Jurkat, Clone E6-1 (cell line): ENCODE data around the gene ZNF775.

Experiments used
- DNase-seq: peaks from one replicate; pipeline ENCODE4 v3.0.0-alpha.2; 2011; ENCODE audit warnings: low read depth, low spot score
- H3K4me3 ChIP-seq: 2 replicates; pipeline ENCODE4 v1.5.1; 2011; ENCODE audit warnings: mild to moderate bottlenecking, low read length, control low read depth, moderate library complexity

ZNF775 gene

GRCh38 chr7:150365673-150366398 is 13.3 kb upstream of the ZNF775 start:
- H3K4me3 ChIP-seq = no peak overlapping the region
- DNase-seq = no peak

GRCh38 chr7:150367677-150368095 is 11.4 kb upstream of the ZNF775 start:
- H3K4me3 ChIP-seq = peak overlapping the region; percentile 97
- DNase-seq = peak; percentile 91

DNA sequence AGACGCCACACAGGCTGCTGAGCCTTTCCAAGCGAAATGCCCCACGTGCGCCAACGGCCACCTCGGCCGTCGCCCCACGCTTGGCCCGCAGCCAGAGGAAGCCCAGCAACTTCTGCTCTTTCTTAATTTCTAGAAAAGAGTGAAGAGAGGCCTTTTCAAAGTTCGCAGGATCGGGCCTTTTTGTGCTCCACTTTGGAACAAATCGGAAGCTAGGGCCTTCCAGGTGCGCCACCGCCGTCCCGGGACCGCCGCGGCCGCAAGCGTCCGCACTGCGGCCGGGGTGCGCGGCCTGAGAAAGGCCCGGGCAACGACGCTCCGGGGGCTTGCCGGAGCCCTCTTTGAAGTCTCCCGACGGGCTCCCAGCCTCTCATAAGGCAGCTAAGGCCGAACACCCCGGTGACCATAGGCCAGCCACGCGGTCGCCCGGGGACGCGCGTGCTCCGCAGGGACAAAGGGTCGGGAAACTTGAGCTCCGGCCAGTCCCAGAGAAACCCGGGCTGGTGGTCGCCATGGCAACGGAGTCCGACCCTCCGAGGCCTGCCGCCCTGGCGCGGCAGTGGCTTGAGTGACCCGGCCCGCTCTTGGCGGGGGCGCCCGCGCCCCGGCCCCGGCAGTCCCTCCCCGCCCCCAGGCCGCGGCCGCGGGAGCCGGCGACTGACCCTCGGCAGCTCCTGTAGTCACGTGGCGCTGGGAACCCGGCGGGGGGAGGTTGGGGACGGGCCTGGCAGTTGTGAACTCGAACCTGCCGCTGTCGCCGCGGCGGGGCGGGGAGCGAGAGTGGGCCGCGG is 10.8 kb upstream of the ZNF775 start, which contains the start of gene REPIN1:
Gene REPIN1 (plus strand): TSS at position 727 of the 788 bp plus-strand sequence. CDS start 890 bp downstream, outside the sequence.
- peak within 1 kb of the TSS; percentile 97 for H3K4me3 ChIP-seq
- DNase-seq = no peak

DNA sequence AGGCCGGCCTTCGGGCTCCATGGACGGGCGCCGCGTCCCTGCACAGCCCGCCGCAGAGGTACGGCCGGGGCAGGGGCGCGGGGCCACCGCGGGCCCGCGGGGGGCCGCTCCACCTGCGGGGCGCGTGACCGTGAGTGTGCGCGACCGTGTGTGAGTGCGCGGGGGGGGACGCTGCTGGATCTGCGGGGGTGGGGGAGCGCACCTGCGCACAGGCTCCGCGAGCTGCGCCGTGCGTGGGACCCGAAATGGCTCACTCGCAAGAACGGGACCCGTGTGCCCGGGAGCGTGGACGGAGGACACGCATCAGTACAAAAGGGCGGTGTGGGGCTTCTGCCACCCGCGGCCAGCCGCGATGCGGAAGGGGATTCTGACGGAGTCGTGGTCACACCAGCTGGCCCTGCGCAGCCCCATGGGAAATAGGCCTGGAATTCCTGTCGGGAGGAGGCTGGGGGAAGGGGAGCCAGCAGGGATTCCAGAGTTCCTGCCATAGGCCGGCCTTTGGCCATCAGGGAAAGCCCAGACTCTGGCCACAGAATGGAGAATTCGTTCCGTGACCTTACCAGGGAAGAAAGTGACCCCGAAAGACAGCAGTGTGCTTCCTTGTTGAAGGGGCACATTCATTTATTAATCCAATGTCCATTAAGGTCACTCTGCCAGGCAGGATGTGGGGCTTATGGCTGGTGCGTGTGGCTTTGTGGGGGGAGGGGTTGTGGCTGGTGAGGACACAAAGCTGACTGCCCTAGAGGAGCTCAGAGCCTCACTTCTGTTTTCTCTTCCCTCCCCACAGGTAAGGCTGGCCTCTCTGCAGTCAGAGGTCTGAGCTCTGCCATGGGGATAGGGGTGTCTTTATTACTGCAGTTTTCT is 10.0 kb upstream of the ZNF775 start:
- no peak for DNase-seq
- peak overlapping the region; percentile 97 for H3K4me3 ChIP-seq

- DNase-seq = no peak
- H3K4me3 ChIP-seq = peak overlapping the region; percentile 97
These were observed 9.2 kb upstream of the ZNF775 start for GRCh38 chr7:150369748-150370501.

DNA sequence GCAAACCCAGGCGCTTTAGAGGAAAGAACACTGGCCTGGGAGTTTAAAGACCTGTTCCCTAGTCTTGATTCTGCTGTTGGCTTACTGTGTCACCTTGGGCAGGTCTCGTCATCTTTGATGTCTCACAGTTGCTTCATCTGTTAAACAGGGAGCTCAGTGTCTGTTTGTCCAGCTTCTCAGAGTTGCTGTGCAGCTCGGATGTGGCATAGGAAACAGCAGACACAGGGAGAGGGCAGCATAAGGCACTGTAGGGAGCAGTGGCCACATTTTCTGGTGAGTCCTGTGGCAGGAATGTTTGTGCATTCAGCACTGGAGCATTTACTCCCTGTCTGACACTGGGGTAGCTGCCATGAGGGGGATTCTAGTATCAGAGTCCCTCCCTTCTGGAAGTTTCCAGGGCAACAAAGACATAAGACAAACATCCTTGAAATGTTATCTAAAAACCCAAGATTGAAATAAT is 8.5 kb upstream of the ZNF775 start:
- H3K4me3 ChIP-seq = peak overlapping the region; percentile 97
- DNase-seq = no peak

DNA sequence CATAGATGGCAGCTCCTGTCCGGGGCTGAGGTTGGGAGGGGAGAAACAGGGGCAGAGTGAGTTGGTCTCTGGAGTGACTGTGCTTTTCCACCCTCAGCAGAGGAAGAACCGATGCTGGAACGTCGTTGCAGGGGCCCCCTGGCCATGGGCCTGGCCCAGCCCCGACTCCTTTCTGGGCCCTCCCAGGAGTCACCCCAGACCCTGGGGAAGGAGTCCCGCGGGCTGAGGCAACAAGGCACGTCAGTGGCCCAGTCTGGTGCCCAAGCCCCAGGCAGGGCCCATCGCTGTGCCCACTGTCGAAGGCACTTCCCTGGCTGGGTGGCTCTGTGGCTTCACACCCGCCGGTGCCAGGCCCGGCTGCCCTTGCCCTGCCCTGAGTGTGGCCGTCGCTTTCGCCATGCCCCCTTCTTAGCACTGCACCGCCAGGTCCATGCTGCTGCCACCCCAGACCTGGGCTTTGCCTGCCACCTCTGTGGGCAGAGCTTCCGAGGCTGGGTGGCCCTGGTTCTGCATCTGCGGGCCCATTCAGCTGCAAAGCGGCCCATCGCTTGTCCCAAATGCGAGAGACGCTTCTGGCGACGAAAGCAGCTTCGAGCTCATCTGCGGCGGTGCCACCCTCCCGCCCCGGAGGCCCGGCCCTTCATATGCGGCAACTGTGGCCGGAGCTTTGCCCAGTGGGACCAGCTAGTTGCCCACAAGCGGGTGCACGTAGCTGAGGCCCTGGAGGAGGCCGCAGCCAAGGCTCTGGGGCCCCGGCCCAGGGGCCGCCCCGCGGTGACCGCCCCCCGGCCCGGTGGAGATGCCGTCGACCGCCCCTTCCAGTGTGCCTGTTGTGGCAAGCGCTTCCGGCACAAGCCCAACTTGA is 7.8 kb upstream of the ZNF775 start:
- DNase-seq = no peak
- no peak overlapping the region for H3K4me3 ChIP-seq

DNA sequence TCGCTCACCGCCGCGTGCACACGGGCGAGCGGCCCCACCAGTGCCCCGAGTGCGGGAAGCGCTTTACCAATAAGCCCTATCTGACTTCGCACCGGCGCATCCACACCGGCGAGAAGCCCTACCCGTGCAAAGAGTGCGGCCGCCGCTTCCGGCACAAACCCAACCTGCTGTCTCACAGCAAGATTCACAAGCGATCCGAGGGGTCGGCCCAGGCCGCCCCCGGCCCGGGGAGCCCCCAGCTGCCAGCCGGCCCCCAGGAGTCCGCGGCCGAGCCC is 7.2 kb upstream of the ZNF775 start:
- no peak for DNase-seq
- no peak overlapping the region for H3K4me3 ChIP-seq

GRCh38 chr7:150372271-150373048 is 6.7 kb upstream of the ZNF775 start:
- DNase-seq = no peak
- no peak overlapping the region for H3K4me3 ChIP-seq

- H3K4me3 ChIP-seq = no peak overlapping the region
- no peak for DNase-seq
These were observed 5.9 kb upstream of the ZNF775 start for GRCh38 chr7:150373049-150373801.

GRCh38 chr7:150374026-150374425 is 5.1 kb upstream of the ZNF775 start:
- DNase-seq = no peak
- no peak overlapping the region for H3K4me3 ChIP-seq

GRCh38 chr7:150374472-150374871 is 4.7 kb upstream of the ZNF775 start:
- no peak overlapping the region for H3K4me3 ChIP-seq
- no peak for DNase-seq

DNA sequence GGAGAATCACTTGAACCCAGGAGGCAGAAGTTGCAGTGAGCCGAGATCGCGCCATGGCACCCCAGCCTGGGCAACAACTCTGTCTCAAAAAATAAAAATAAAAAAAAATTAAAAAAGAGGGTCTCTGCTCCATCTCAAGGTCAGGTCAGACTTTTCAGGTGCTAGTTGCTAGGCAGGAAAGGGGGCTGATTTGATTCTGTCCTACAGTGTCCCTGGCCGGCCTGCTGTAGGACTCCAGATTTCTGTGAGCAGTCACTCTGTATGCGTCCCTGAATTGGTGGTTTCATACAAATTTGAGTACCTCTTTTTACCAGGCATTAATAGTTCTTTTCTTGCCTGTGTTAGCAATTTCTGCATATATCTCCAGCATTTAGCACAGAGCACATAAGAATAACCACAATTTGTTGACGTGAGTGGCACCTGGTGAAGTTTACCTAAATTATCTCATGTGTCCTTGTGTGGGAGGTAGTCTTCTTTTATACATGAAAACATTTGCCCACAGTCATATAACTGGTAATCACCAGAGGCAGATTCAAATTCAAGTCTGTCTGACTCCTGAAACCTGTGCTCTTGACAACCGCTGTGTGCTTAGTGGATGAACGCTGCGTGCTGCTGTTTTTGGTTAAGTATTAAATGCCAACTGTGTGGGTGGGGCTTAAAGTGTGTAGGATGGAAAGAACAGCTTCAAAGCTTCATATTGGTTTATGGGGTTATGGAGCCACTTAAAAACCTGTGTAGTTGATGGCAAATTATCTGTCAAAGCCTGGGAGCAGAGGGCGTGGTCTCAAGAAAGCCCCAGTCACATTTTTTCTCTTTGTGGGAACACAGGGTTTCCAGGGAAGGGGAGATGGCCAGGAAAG is 3.2 kb upstream of the ZNF775 start:
- H3K4me3 ChIP-seq = no peak overlapping the region
- DNase-seq = peak; percentile 79

DNA sequence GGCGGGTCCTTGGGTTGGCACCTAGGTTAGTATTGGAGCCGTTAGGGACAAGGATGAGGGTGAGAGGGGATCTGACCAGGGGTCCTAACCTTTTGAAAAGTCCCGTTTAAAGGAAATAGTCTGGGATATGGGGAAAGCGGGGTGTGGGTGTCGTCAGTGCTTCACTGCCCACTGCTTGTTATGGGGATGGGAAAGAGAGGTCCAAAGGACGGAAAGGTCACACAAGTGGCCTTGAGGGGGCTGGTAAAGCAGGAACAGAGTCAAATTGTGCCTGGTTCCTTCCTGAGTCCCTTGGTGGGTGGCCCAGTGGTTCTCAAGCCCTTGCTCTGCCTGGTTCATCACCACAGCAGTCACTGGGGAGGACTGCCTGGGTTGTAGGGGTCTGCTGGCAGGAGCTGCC is 2.6 kb upstream of the ZNF775 start:
- DNase-seq = no peak
- no peak overlapping the region for H3K4me3 ChIP-seq

GRCh38 chr7:150377196-150377595 is 1.9 kb upstream of the ZNF775 start:
- no peak overlapping the region for H3K4me3 ChIP-seq
- DNase-seq = no peak

DNA sequence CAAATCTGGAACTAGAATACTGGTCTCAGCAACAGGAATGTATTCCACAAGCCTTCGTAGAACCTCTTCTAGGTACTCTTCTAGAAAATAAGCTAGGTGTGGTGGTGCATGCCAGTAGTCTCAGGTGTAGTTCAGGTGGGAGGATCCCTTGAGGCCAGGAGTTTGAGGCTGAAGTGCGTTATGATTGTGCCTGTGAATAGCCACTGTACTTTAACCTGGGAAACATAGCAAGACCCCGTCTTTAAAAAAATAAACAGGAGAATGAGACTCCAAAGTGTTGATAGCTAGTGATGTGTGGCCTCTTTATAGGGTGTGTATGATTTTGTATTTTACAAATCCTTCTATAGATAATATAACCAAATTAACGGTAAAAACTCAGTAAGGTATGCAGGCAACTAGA is 1.5 kb upstream of the ZNF775 start:
- DNase-seq = no peak
- no peak overlapping the region for H3K4me3 ChIP-seq
